Uterus (tissue), 4 donors: ENCODE results near the gene LY6G5B. TPM values are rescaled to one million over a fixed set of nuclear protein-coding genes. Genes with fewer than 3 reads are reported as not detected.

Experiments
- DNase-seq, 2 donors: peaks; one replicate each; pipeline ENCODE4 v3.0.0-alpha.2; 2019 to 2020
- H3K27ac ChIP-seq, 2 donors: fragments of 200-600 bp; sonication (generic); 1 replicate in 1 of 2; 2 replicates in 1 of 2; pipeline ENCODE4 v1.5.1; 2016 to 2018
- H3K27me3 ChIP-seq, 2 donors: fragments of 200-600 bp; sonication (generic); one replicate each; pipeline ENCODE4 v1.5.1; 2018 to 2019; ENCODE audit warnings: control low read depth in 1 of 2
- H3K36me3 ChIP-seq, 2 donors: fragments of 200-600 bp; sonication (generic); one replicate each; pipeline ENCODE4 v1.5.1; 2019; ENCODE audit warnings: control low read depth in 1 of 2
- H3K4me1 ChIP-seq, 2 donors: fragments of 200-600 bp; sonication (generic); one replicate each; pipeline ENCODE4 v1.5.1; 2018 to 2019; ENCODE audit warnings: control low read depth in 1 of 2
- H3K4me3 ChIP-seq, 2 donors: fragments of 200-600 bp; sonication (generic); 1 replicate in 1 of 2; 2 replicates in 1 of 2; pipeline ENCODE4 v1.5.1; 2018 to 2019; ENCODE audit warnings: mild to moderate bottlenecking in 1 of 2
- H3K9me3 ChIP-seq, 2 donors: fragments of 200-600 bp; sonication (generic); one replicate each; pipeline ENCODE4 v1.5.1; 2019; ENCODE audit warnings: control low read depth in 1 of 2
- CTCF ChIP-seq, 4 experiments: fragments of 200-600 bp in 2 of 4; fragments of 450-650 bp in 2 of 4; sonication (generic) in 2 of 4; IDR thresholded peaks; one replicate each; pipeline ENCODE4 v1.5.1; 2016 to 2019; ENCODE audit warnings: antibody characterized with exemption in 4 of 4, mild to moderate bottlenecking in 2 of 4, moderate library complexity in 1 of 4
- POLR2A ChIP-seq, 2 donors: fragments of 450-650 bp; IDR thresholded peaks; one replicate each; pipeline ENCODE4 v1.6.1; 2016; ENCODE audit warnings: antibody characterized with exemption in 2 of 2, mild to moderate bottlenecking in 1 of 2, moderate library complexity in 1 of 2
- intact Hi-C: fragments of 100-400 bp; cut with DNase I; formaldehyde crosslinking; loops from one replicate; pipeline ENCODE4 v1.15.1; 2023; ENCODE audit warnings: low total_unique reads
- total RNA-seq, 4 donors: library from RNA; depleted of rRNA in 3 of 4; stranded (reverse); fragments of >200 nt in 3 of 4; gene quantifications; one replicate each; pipeline versions ENCODE4 v1.1.0 to v1.2.4, GENCODE V29; 2014 to 2023
- donor health status: DM: yes; HTN: yes; CAD: no.

The LY6G5B gene
- total RNA-seq, 4 donors from 2014 or later, result 1.0 to 27.4 (median 4.3) TPM

GRCh38 chr6:31663961-31664789 is 5.6 kb upstream of the LY6G5B start:
- Histone ChIP-seq H3K27me3 (no peaks in the 10 kb centered on the region), H3K9me3 (no peaks in the 10 kb centered on the region), H3K4me3 (peak overlapping the region; percentile 91 to 93), H3K4me1 (peaks cover 8 to 19% of the 10 kb centered on the region in 2 donors), H3K36me3 (no peaks in the 10 kb centered on the region), H3K27ac (peak overlapping the region; percentile 91 to 97)
- intact Hi-C loops, result no loop called here
- peak; percentile 58 to 64 for DNase-seq
- TF ChIP-seq POLR2A (IDR thresholded peaks at IDR 0.05) (no peak), CTCF (IDR thresholded peaks at IDR 0.05) (no peak)

GRCh38 chr6:31664790-31665500 is 4.8 kb upstream of the LY6G5B start, which contains the start of gene GPANK1:
Gene GPANK1, minus strand, starts transcription at chr6:31664997. Its CDS starts 519 bp downstream, at chr6:31664478.
- Histone ChIP-seq H3K27me3 (no peaks in the 10 kb centered on the region), H3K36me3 (no peaks in the 10 kb centered on the region), H3K9me3 (no peaks in the 10 kb centered on the region), H3K4me1 (peaks cover 8 to 16% of the 10 kb centered on the region in 2 donors), H3K4me3 (peak within 1 kb of the TSS; percentile 91 to 93), H3K27ac (peak within 1 kb of the TSS; percentile 91 to 97)
- intact Hi-C loops, result no loop called here
- TF ChIP-seq POLR2A (IDR thresholded peaks at IDR 0.05) (peak; percentile 35 to 80), CTCF (IDR thresholded peaks at IDR 0.05) (no peak)
- DNase-seq, result peak; percentile 88 to 93

GRCh38 chr6:31665501-31666336 is 4.1 kb upstream of the LY6G5B start, which contains the start of gene CSNK2B:
Gene CSNK2B, plus strand, starts transcription at chr6:31666080. Its CDS starts 752 bp downstream, at chr6:31666832.
- peak; percentile 98 for DNase-seq
- intact Hi-C loops, result no loop called here
- TF ChIP-seq CTCF (IDR thresholded peaks at IDR 0.05) (peak in 3 of 4 experiments; percentile 20 to 28 (median 21)), POLR2A (IDR thresholded peaks at IDR 0.05) (peak; percentile 79 to 80)
- Histone ChIP-seq H3K36me3 (no peaks in the 10 kb centered on the region), H3K4me3 (peak within 1 kb of the TSS; percentile 91 to 93), H3K9me3 (no peaks in the 10 kb centered on the region), H3K27me3 (no peaks in the 10 kb centered on the region), H3K27ac (peak within 1 kb of the TSS; percentile 91 to 97), H3K4me1 (peaks cover 8 to 16% of the 10 kb centered on the region in 2 donors)

- peak overlapping the region; percentile 91 to 93 for H3K4me3 ChIP-seq
- peak overlapping the region; percentile 91 to 97 for H3K27ac ChIP-seq
- H3K9me3 ChIP-seq, result no peaks in the 10 kb centered on the region
- DNase-seq, result no peak
- H3K36me3 ChIP-seq, result no peaks in the 10 kb centered on the region
- TF ChIP-seq CTCF (IDR thresholded peaks at IDR 0.05), result no peak
- no peaks in the 10 kb centered on the region for H3K27me3 ChIP-seq
- intact Hi-C loops, result no loop called here
- peaks cover 8 to 16% of the 10 kb centered on the region in 2 donors for H3K4me1 ChIP-seq
Measured at GRCh38 chr6:31666337-31666965, 3.3 kb upstream of the LY6G5B start.
